OCI-LY3 (cell line): ENCODE results near the gene MRC2.

Source experiments
- CTCF ChIP-seq: fragments of 200-600, 300-600 bp; sonication (generic); IDR thresholded peaks from 2 replicates; pipeline ENCODE4 v1.5.1; 2014; ENCODE audit warnings: antibody characterized with exemption, low read length, low read depth
- EZH2phosphoT487 ChIP-seq: fragments of 200-600 bp; shearing (Covaris generic); IDR thresholded peaks from 2 replicates; pipeline ENCODE4 v1.6.1; 2018; ENCODE audit warnings: antibody characterized with exemption, mixed run types, low read depth

- TF ChIP-seq CTCF (no peak), EZH2phosphoT487 (no peak)
Observed at GRCh38 chr17:62718429-62718828, 91.0 kb downstream of the MRC2 start.
